Stimulated activated CD8-positive, alpha-beta memory T cell treated with anti-CD3 and anti-CD28 coated beads, Interleukin-7, amount 100 ng/mL, for 1 hour (primary cell): Measurements from ENCODE around the gene PARD3B.

Experiments
- DNase-seq, 2 donors: peaks; one replicate each; pipeline ENCODE4 v3.0.0-alpha.2; 2020; ENCODE audit warnings: low read depth in 2 of 2

The PARD3B gene

GRCh38 chr2:204655101-204655500 is 109.8 kb downstream of the PARD3B start:
- DNase-seq, result no peak

- DNase-seq, result no peak
Observed at GRCh38 chr2:204655626-204656025, 110.4 kb downstream of the PARD3B start.

- no peak for DNase-seq
Observed at GRCh38 chr2:204657024-204657423, 111.7 kb downstream of the PARD3B start.

- no peak for DNase-seq
Observed at GRCh38 chr2:204662956-204663355, 117.7 kb downstream of the PARD3B start.

GRCh38 chr2:204663816-204664425 is 118.6 kb downstream of the PARD3B start:
- DNase-seq, result no peak

GRCh38 chr2:204664708-204665121 is 119.4 kb downstream of the PARD3B start:
- no peak for DNase-seq

- DNase-seq, result no peak
Observed at GRCh38 chr2:204665207-204665606, 119.9 kb downstream of the PARD3B start.

GRCh38 chr2:204665771-204666170 is 120.5 kb downstream of the PARD3B start:
- no peak for DNase-seq

- DNase-seq, result no peak
Observed at GRCh38 chr2:204667990-204668389, 122.7 kb downstream of the PARD3B start.

- no peak for DNase-seq
Observed at GRCh38 chr2:204669382-204669781, 124.1 kb downstream of the PARD3B start.

GRCh38 chr2:204670124-204670523 is 124.8 kb downstream of the PARD3B start:
- no peak for DNase-seq

- no peak for DNase-seq
Observed at GRCh38 chr2:204670756-204671155, 125.5 kb downstream of the PARD3B start.

- DNase-seq, result no peak
Observed at GRCh38 chr2:204672772-204673171, 127.5 kb downstream of the PARD3B start.

- DNase-seq, result no peak
Observed at GRCh38 chr2:204673877-204674276, 128.6 kb downstream of the PARD3B start.

GRCh38 chr2:204678031-204678430 is 132.8 kb downstream of the PARD3B start:
- DNase-seq, result no peak

- DNase-seq, result no peak
Observed at GRCh38 chr2:204680576-204680975, 135.3 kb downstream of the PARD3B start.

GRCh38 chr2:204681412-204681811 is 136.1 kb downstream of the PARD3B start:
- no peak for DNase-seq

- DNase-seq, result no peak
Observed at GRCh38 chr2:204683384-204683783, 138.1 kb downstream of the PARD3B start.

GRCh38 chr2:204686406-204686805 is 141.1 kb downstream of the PARD3B start:
- DNase-seq, result no peak

- DNase-seq, result no peak
Observed at GRCh38 chr2:204687776-204688175, 142.5 kb downstream of the PARD3B start.

GRCh38 chr2:204691911-204692510 is 146.7 kb downstream of the PARD3B start:
- DNase-seq, result no peak

- no peak for DNase-seq
Observed at GRCh38 chr2:204692790-204693189, 147.5 kb downstream of the PARD3B start.

- no peak for DNase-seq
Observed at GRCh38 chr2:204693262-204693661, 148.0 kb downstream of the PARD3B start.

- no peak for DNase-seq
Observed at GRCh38 chr2:204695506-204695905, 150.2 kb downstream of the PARD3B start.
